Measurements from ENCODE around the gene TYW1.
"Not testable (repeated sequence)": the region's sequence is repeated elsewhere in the genome, so short reads cannot be mapped to it uniquely, and the experiment has no call there.

DNA sequence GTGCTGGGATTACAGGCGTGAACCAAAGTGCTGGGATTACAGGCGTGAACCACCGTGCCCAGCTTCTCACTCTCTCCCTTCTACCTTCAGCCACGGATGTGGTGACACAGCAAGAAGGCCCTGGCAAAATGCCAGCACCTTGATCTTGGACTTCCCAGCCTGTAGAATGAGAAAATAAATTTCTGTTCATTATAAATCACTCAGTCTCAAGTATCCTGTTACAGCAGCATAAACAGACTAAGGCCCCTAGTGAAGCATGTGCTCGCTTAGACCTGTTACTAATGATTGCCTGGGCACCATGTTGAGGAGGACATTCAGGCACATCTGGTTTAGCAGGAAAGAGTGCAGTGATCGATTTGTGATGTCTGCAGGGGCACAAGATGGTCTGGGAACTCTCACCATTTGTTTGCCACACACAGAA is 263.5 kb downstream of the TYW1 start:
- TF ChIP-seq CTCF (IDR thresholded peaks at IDR 0.05); HMGXB4 (CRISPR knock-in tag; IDR thresholded peaks at IDR 0.05); USF2 (CRISPR knock-in tag; IDR thresholded peaks at IDR 0.05); JUN (CRISPR knock-in tag; IDR thresholded peaks at IDR 0.05); ESRRA (CRISPR knock-in tag; IDR thresholded peaks at IDR 0.05; ENCODE audit: borderline replicate concordance); ZNF232 (CRISPR knock-in tag; IDR thresholded peaks at IDR 0.05): not testable (repeated sequence)
- TF ChIP-seq, protein P1, sequence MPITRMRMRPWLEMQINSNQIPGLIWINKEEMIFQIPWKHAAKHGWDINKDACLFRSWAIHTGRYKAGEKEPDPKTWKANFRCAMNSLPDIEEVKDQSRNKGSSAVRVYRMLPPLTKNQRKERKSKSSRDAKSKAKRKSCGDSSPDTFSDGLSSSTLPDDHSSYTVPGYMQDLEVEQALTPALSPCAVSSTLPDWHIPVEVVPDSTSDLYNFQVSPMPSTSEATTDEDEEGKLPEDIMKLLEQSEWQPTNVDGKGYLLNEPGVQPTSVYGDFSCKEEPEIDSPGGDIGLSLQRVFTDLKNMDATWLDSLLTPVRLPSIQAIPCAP (CRISPR knock-in tag; IDR thresholded peaks at IDR 0.05): not testable (repeated sequence)
- TF ChIP-seq, protein P2, sequence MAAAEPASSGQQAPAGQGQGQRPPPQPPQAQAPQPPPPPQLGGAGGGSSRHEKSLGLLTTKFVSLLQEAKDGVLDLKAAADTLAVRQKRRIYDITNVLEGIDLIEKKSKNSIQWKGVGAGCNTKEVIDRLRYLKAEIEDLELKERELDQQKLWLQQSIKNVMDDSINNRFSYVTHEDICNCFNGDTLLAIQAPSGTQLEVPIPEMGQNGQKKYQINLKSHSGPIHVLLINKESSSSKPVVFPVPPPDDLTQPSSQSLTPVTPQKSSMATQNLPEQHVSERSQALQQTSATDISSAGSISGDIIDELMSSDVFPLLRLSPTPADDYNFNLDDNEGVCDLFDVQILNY (CRISPR knock-in tag; IDR thresholded peaks at IDR 0.05): not testable (repeated sequence)
